Measurements from ENCODE around the gene ZNF493. TPM values are rescaled to one million over a fixed set of nuclear protein-coding genes. Genes with fewer than 3 reads are reported as not detected.

Gene ZNF493
- total RNA-seq, 1 donor from 2014 or later = 60.5 TPM

DNA sequence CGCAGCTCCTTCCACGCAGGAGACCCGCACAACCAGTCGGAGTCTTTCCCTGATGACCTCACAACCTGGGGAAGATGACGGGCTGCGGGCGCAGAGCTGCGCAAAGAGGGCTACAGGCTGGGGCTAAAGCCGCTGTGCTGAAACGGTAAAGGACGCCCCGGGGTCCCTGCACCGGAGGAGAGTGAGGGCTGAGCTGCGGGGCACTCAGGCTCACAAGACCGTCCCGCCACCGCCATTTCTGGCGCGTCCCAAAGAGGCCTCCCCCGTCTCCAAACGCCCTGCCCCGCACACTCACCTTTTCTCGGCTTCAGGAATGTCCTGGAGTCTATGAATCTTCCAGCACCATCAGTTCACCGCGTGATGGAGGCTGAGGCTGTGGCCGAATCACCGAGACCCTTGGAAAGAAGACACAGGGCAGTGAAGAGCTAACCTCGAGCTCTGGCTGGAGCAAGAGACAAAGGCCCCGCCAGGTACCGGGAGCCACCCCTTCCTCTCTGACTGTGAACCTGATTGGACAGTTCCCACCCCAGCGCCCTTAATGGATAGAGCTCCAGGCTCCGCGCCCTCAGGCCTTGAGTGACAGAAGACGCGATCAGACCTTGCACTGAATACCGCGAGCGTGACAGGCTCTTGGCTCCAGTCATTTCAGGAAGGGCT is 66.6 kb downstream of the ZNF493 start:
- DNase-seq = peak; percentile 12

- no peak for DNase-seq
Observed at GRCh38 chr19:21466627-21467026, 69.7 kb downstream of the ZNF493 start.

DNA sequence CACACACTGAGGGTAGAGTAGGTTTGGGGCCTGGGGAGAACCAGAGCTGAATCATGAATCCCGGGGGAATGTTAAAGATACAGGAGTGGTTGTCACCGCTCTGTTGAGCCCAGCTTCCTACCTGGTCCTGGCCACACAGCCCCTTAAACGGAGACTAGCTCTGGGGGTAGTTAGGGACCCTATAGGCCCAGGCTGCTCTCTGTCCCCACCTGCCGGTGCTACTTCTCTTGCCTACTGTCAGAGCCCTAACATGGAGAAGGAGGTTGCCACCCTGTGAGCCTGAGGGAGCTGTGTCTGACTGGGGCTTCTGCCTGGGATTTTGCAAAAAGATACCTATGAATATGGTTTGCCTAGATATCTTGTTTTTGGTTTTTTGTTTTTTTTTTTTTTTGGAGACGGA is 71.9 kb downstream of the ZNF493 start:
- no peak for DNase-seq

DNA sequence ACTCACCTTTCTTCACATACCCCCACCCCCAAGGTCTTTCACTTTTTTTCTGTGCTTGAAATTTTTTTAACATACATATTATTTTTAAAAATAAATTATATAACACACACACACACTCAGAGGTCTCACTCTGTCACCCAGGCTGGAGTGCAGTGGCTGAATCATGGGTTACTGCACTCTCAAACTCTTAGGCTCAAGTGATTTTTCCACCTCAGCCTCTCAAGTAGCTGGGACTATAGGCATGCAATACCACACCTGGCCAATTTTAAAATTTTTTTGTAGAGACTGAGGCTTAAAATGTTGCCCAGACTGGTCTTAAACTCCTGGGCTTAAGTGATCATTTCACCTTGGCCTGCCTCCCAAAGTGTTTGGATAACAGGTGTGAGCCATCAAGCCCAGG is 75.6 kb downstream of the ZNF493 start:
- no peak for DNase-seq

GRCh38 chr19:21474671-21475181 is 77.8 kb downstream of the ZNF493 start:
- DNase-seq = peak; percentile 54

Other genes with a start within 250 kb of the ZNF493 start
- 17.3 TPM for gene ZNF708, start 67.7 kb upstream of the ZNF493 start, total RNA-seq
- 10.0 TPM for gene ZNF738, start 38.1 kb upstream of the ZNF493 start, total RNA-seq
- 9.3 TPM for gene ZNF429, start 108.5 kb downstream of the ZNF493 start, total RNA-seq

Measured in skin of body (tissue), 2 donors.